H1 (cell line): ENCODE data around the gene GPR137.

Source experiments
- CEBPB ChIP-seq: IDR thresholded peaks from 2 replicates; pipeline ENCODE4 v1.6.1; 2012; ENCODE audit warnings: low read depth, low read length
- CHD1 ChIP-seq: IDR thresholded peaks from 2 replicates; pipeline ENCODE4 v1.6.1; 2012; ENCODE audit warnings: low read depth, low read length, improper control_type of control experiment
- CTCF ChIP-seq, 3 experiments: IDR thresholded peaks; 1 replicate in 2 of 3; 2 replicates in 1 of 3; pipeline versions ENCODE4 v1.5.1 to v1.6.1; 2011; ENCODE audit warnings: low read length in 3 of 3, mild to moderate bottlenecking in 3 of 3, inconsistent platforms in 2 of 3, low read depth in 1 of 3, moderate library complexity in 1 of 3; ENCODE audit not compliant: insufficient read depth in 1 of 3; ENCODE audit errors: control extremely low read depth in 1 of 3
- EZH2 ChIP-seq: fragments of 200-600 bp; sonication (generic); IDR thresholded peaks from 2 replicates; pipeline ENCODE4 v1.7.1; 2012; ENCODE audit warnings: low read depth, mild to moderate bottlenecking, moderate library complexity, low read length, inconsistent platforms; ENCODE audit not compliant: severe bottlenecking
- MAFK ChIP-seq: IDR thresholded peaks from 2 replicates; pipeline ENCODE4 v1.6.1; 2012; ENCODE audit warnings: low read depth, mild to moderate bottlenecking, improper control_type of control experiment, low read length
- POLR2A ChIP-seq, 2 experiments: IDR thresholded peaks; 1 replicate in 1 of 2; 2 replicates in 1 of 2; pipeline ENCODE4 v1.6.1; 2011; ENCODE audit warnings: low read depth in 2 of 2, low read length in 2 of 2, mild to moderate bottlenecking in 2 of 2; ENCODE audit errors: control extremely low read depth in 1 of 2
- POLR2AphosphoS5 ChIP-seq: IDR thresholded peaks from 2 replicates; pipeline ENCODE4 v1.6.1; 2011; ENCODE audit warnings: low read depth, low read length
- RFX5 ChIP-seq: IDR thresholded peaks from 2 replicates; pipeline ENCODE4 v1.6.1; 2011; ENCODE audit warnings: low read depth, low read length, improper control_type of control experiment, borderline replicate concordance
- TCF12 ChIP-seq: IDR thresholded peaks from 2 replicates; pipeline ENCODE4 v1.6.1; 2011; ENCODE audit warnings: low read depth, mild to moderate bottlenecking, low read length
- USF2 ChIP-seq: IDR thresholded peaks from 2 replicates; pipeline ENCODE4 v1.6.1; 2011; ENCODE audit warnings: low read length, improper control_type of control experiment

- TF ChIP-seq POLR2AphosphoS5 (peak; percentile 16; the same call in 1 of the 2 replicates), CHD1 (no peak), EZH2 (no peak), CEBPB (no peak), POLR2A (IDR thresholded peaks at IDR 0.05; ENCODE audit: control extremely low read depth in 1 of 2, low read depth in 2 of 2, low read length in 2 of 2) (no peak), RFX5 (no peak), USF2 (no peak), TCF12 (no peak), CTCF (IDR thresholded peaks at IDR 0.05; ENCODE audit: control extremely low read depth in 1 of 3, insufficient read depth in 1 of 3, low read depth in 1 of 3, low read length in 3 of 3) (no peak), MAFK (no peak)
These were observed 22.4 kb upstream of the GPR137 start for GRCh38 chr11:64263021-64263946.
